PC-9 (cell line): ENCODE data around the gene CCDC12. TPM values are rescaled to one million over a fixed set of nuclear protein-coding genes. Genes with fewer than 3 reads are reported as not detected.

Experiments used
- BruUV-seq: library from RNA; stranded (reverse); fragments of 400-500 nt; replicated peaks from 2 replicates; lab custom pipeline; 2021; lab: Mats Ljungman, UMichigan
- CTCF ChIA-PET: fragments of 300-600 bp; sonication (Branson Sonifier 250); formaldehyde crosslinking; loops from one replicate; lab custom pipeline; 2022; ENCODE audit warnings: antibody characterized with exemption; lab: Charles Lee
- POLR2A ChIA-PET: fragments of 300-600 bp; sonication (Branson Sonifier 250); formaldehyde crosslinking; loops from one replicate; lab custom pipeline; 2022; ENCODE audit warnings: antibody characterized with exemption; ENCODE audit not compliant: unreplicated experiment; lab: Charles Lee
- DNase-seq, 2 experiments: peaks; one replicate each; pipeline versions ENCODE4 v3.0.0 to v3.0.0-alpha.2; 2015 to 2022; ENCODE audit warnings: mixed read lengths in 1 of 2
- H2AFZ ChIP-seq: fragments of 200-600 bp; sonication (generic); 2 replicates; pipeline ENCODE4 v1.8.1; 2017; ENCODE audit warnings: antibody characterized with exemption
- H3F3A ChIP-seq: fragments of 200-600 bp; sonication (generic); 2 replicates; pipeline ENCODE4 v1.8.1; 2017; ENCODE audit warnings: antibody characterized with exemption, mild to moderate bottlenecking, low read depth; ENCODE audit not compliant: insufficient read depth
- H3K27ac ChIP-seq: fragments of 200-600 bp; sonication (generic); 2 replicates; pipeline ENCODE4 v1.6.1; 2016; ENCODE audit warnings: mixed run types
- H3K27me3 ChIP-seq: fragments of 200-600 bp; sonication (generic); 2 replicates; pipeline ENCODE4 v1.6.1; 2016; ENCODE audit warnings: low read depth, mixed run types; ENCODE audit not compliant: insufficient read depth
- H3K36me3 ChIP-seq: fragments of 200-600 bp; sonication (generic); 2 replicates; pipeline ENCODE4 v1.6.1; 2016; ENCODE audit warnings: low read depth, mixed run types
- H3K4me1 ChIP-seq: fragments of 200-600 bp; sonication (generic); replicated peaks from 2 replicates; pipeline ENCODE4 v1.6.1; 2016; ENCODE audit warnings: mixed run types; ENCODE audit not compliant: insufficient read depth
- H3K4me2 ChIP-seq: fragments of 200-600 bp; sonication (generic); 2 replicates; pipeline ENCODE4 v1.6.1; 2017; ENCODE audit warnings: mixed run types
- H3K4me3 ChIP-seq: fragments of 200-600 bp; sonication (generic); 2 replicates; pipeline ENCODE4 v1.6.1; 2016; ENCODE audit warnings: mixed run types
- H3K79me2 ChIP-seq: fragments of 200-600 bp; sonication (generic); 2 replicates; pipeline ENCODE4 v1.6.1; 2017; ENCODE audit warnings: low read depth, mixed run types
- H3K9me2 ChIP-seq: fragments of 200-600 bp; sonication (generic); 2 replicates; pipeline ENCODE4 v1.8.1; 2017; ENCODE audit warnings: mild to moderate bottlenecking; ENCODE audit not compliant: insufficient read depth
- H3K9me3 ChIP-seq: fragments of 200-600 bp; sonication (generic); 2 replicates; pipeline ENCODE4 v1.8.1; 2016; ENCODE audit warnings: low read depth; ENCODE audit not compliant: insufficient read depth
- H4K20me1 ChIP-seq: fragments of 200-600 bp; sonication (generic); 2 replicates; pipeline ENCODE4 v1.8.1; 2017; ENCODE audit not compliant: insufficient read depth
- CTCF ChIP-seq: fragments of 200-600 bp; sonication (generic); conservative IDR thresholded peaks from 2 replicates; pipeline ENCODE4 v1.6.1; 2017; ENCODE audit warnings: mixed run types, antibody characterized with exemption, mild to moderate bottlenecking, moderate library complexity
- EZH2 ChIP-seq: fragments of 200-600 bp; sonication (generic); IDR thresholded peaks from 2 replicates; pipeline ENCODE4 v1.8.0; 2017; ENCODE audit warnings: antibody characterized with exemption, low read depth
- intact Hi-C: fragments of 100-400 bp; cut with micrococcal nuclease; formaldehyde crosslinking; loops from one replicate; pipeline ENCODE4 v1.10.0; 2022; ENCODE audit not compliant: unreplicated experiment
- total RNA-seq: library from RNA; stranded (reverse); gene quantifications from 2 replicates; pipeline ENCODE4 v1.2.3, GENCODE V29; 2021

CCDC12 gene
- total RNA-seq, 1 experiment from 2014 or later = 39.3 TPM

DNA sequence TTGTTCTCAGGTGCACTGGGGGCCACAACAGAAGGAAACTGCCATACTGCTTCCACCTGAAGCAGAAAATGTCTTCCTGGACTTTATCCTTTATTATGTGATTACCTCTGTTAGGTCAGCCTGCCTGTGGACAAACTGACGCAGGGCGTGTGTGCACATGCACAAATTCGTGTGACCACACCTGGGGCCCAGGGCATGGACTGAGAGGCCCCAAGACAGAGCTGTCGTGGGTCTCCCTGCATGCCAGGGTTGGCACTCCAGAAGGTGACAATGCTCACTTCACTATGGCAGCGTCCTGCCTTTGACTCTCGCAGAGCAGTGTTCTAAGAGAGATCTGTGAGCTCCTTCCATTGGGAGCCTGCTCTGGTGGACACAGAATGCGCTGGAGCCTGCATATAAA is 34.5 kb downstream of the CCDC12 start:
- intact Hi-C loops = loop anchor here (10.0 kb wide), 1 partner anchor 573 kb away; the partner anchor contains the start of gene ELP6
- Histone ChIP-seq H2AFZ (no peak overlapping the region), H3K4me2 (no peak overlapping the region), H3K27ac (no peak overlapping the region), H3K9me3 (no peaks in the 10 kb centered on the region), H3K9me2 (no peaks in the 10 kb centered on the region), H3K4me3 (no peak overlapping the region), H4K20me1 (peaks cover 10% of the 10 kb centered on the region), H3K36me3 (no peaks in the 10 kb centered on the region), H3K4me1 (peaks cover 45% of the 10 kb centered on the region), H3K79me2 (peaks cover 69% of the 10 kb centered on the region), H3K27me3 (no peaks in the 10 kb centered on the region), H3F3A (peaks cover 16% of the 10 kb centered on the region; the same call in 1 of the 2 replicates)
- ChIA-PET POLR2A (interaction anchor here (0.6 kb wide), 2 partner anchors 12 to 438 kb away, joined by 3 to 5 read pairs; partner anchors contain the start of gene PTPN23), CTCF (interaction anchor here (0.7 kb wide), 1 partner anchor 19 kb away, joined by 6 read pairs; no protein-coding TSS in a partner anchor)
- no peak for TF ChIP-seq EZH2
- no peak for TF ChIP-seq CTCF
- no peak for DNase-seq
- no TSS peak for BruUV-seq

DNA sequence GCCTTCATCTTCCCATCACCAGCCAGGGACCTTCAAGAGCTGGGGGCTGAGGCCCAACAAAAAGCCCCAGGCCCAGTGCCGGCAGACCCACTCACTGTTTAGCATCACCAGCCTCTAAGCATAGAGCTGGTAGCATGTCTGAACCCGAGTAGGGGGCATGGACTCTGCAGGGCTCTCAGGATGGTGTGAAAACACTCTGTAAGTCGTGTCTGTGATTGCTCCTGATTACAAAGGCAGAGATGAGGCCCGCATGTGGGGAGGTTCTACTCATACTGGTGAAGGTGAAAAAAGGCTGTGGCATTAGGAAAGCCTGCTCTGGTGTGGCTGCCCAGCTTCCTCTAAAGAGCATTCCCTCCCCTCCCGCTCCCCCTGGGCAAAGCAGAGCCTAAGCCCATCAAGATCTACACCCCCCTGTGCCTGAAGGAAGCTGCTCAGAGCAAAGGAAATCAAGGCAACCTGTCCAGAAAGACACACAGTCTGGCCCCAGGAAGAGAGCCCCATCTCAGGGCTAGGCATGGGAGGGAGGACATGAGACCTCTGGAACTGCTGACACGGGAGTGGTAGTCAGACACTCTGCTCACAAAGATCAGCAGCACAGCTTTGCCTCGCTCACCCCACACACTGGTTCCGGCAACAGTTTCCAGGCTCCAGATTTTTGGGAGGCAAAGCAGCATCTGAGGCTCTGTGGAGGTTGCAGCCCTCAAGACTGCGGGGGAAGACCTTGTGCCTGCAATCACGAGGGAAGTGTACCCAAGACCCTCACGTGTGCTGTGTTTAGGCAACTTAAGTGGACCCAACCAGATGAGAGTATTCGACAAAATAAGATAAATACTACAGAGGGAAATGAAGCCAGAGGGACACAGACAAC is 36.7 kb downstream of the CCDC12 start:
- POLR2A ChIA-PET = interaction anchor here (0.5 kb wide), 1 partner anchor 392 kb away, joined by 3 read pairs; no protein-coding TSS in a partner anchor
- H4K20me1 ChIP-seq = peaks cover 5% of the 10 kb centered on the region; the same call in 1 of the 2 replicates

More for the DNA sequence above, 36.7 kb downstream of the CCDC12 start:
- H3K4me2 ChIP-seq = no peak overlapping the region
- no peaks in the 10 kb centered on the region for H3K9me3 ChIP-seq
- intact Hi-C loops = loop anchor here (10.0 kb wide), 1 partner anchor 575 kb away; the partner anchor contains the start of gene ELP6
- peaks cover 52% of the 10 kb centered on the region for H3K79me2 ChIP-seq
- no peaks in the 10 kb centered on the region for H3K9me2 ChIP-seq
- no peak for DNase-seq
- H2AFZ ChIP-seq = no peak overlapping the region
- H3K36me3 ChIP-seq = no peaks in the 10 kb centered on the region
- H3K27me3 ChIP-seq = no peaks in the 10 kb centered on the region
- BruUV-seq = no TSS peak
- H3F3A ChIP-seq = peaks cover 24% of the 10 kb centered on the region; the same call in 1 of the 2 replicates
- no peak overlapping the region for H3K4me3 ChIP-seq
- H3K4me1 ChIP-seq = peaks cover 40% of the 10 kb centered on the region
- H3K27ac ChIP-seq = no peak overlapping the region
- CTCF ChIA-PET = no interaction called here
- TF ChIP-seq EZH2 (no peak), CTCF (no peak)
